Measurements from ENCODE around the gene LAS1L. TPM values are rescaled to one million over a fixed set of nuclear protein-coding genes. Genes with fewer than 3 reads are reported as not detected.
"Not testable (repeated sequence)": the region's sequence is repeated elsewhere in the genome, so short reads cannot be mapped to it uniquely, and the experiment has no call there.

Gene LAS1L
- 13.5 TPM for total RNA-seq

DNA sequence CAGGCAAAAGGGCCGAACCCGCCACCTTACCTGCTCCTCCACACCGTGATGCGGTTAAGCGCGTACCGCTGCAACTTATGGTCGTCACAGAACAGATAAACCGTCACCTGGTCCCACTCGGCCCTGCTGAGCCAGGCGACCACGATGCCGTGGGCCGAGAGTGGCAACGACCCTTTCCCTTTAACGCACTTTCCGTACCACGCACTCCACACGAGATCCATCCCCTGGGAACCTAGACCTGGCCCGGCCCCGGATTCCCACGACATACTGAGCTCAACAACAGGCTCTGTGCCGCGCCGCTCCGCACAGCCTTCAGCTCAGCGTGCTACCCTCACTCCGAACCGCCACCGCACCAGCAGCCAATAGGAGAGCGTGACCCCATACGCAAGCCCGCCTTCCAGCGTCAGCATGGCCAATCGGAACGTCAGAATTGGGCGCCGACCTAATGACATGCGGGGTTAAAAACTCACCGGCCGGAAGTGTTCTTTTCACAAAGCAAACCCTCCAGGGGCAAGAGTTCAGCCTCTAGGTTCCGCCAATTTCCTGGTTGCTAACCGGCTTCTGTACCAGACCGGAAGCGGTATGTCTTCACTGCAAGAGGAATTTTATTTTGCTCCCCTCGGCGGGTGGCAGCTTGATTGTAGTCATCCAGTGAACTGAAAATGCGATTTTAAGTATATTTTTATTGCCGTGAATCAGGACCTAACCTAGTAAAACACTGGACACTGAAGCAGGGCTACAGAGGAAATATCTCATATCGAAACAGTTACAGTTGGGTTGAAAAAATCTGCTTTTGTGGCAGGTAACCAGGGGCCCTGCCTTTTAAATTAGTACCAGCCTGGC lies at the start of gene LAS1L:
TSS of gene LAS1L (minus strand) at position 338 of the 843 bp plus-strand sequence. CDS start at position 266, 72 bp downstream.
- FAIRE-seq (peak; percentile 62), DNase-seq (ENCODE audit: low spot score in 2 of 2) (peak; percentile 60 to 78)

DNA sequence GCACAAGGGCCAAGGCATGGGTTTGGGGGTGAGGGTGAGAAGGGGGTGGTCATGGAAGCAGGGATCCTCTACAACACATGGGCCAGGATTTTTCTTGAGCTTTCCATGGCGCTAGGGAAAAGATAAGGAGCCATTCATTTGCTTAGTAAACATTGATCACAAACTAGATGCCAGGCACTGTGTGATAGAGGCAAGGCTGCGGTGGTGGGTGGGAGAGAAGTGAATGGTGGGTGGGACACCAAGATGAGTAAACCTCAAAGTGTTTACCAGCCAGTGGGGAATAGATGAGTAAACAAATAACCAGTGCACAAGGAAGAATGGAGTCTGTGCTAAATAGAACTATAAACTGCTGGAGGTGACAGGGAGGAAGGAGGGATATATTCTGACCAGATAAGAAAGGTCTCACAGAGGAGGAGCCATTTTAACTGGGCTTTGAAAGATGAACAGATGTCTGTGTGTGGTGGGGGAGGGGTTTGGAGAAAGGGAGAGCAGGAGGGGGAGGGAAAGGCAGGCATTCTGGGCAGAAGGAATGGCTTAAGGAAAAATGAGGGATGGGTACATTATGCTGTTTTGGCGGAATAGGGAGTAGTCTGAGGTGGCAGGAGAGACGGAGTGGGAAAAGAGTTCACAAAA lies 48.0 kb upstream of the LAS1L start:
- DNase-seq (ENCODE audit: low spot score in 2 of 2) (no peak), FAIRE-seq (no peak)

GRCh38 chrX:65581661-65582339 lies 47.2 kb upstream of the LAS1L start:
- FAIRE-seq = no peak
- peak; percentile 15 to 39 for DNase-seq (ENCODE audit: low spot score in 2 of 2)

DNA sequence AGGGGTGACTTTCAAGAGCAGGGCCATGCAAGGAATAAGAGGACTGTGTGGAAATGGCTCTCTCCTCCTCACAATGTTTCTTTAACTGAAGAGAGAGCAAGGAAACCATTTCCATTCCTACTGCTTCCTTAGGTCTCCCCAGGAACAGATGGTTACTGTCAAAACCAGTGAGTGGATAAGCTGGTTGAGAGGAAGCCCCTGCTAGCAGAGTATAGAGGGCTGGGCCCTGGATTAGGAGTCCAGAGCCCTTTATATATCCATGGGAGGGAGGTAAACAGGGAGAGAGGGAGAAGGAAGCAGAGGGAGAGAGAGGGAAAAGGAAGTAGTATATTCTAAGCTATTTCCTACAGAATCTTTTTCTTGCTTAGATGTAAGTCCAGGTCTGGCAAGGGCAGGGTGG lies 43.8 kb upstream of the LAS1L start:
- FAIRE-seq = no peak

GRCh38 chrX:65576160-65576559 lies 41.6 kb upstream of the LAS1L start:
- FAIRE-seq (no peak), DNase-seq (ENCODE audit: low spot score in 2 of 2) (no peak)

More for the DNA sequence above, 43.8 kb upstream of the LAS1L start:
- no peak for DNase-seq (ENCODE audit: low spot score in 2 of 2)

- DNase-seq (ENCODE audit: low spot score in 2 of 2) = no peak
- no peak for FAIRE-seq
These were observed 40.4 kb upstream of the LAS1L start for GRCh38 chrX:65575022-65575421.

- DNase-seq (ENCODE audit: low spot score in 2 of 2) (no peak), FAIRE-seq (no peak)
These were observed 39.8 kb upstream of the LAS1L start for GRCh38 chrX:65574356-65574755.

DNA sequence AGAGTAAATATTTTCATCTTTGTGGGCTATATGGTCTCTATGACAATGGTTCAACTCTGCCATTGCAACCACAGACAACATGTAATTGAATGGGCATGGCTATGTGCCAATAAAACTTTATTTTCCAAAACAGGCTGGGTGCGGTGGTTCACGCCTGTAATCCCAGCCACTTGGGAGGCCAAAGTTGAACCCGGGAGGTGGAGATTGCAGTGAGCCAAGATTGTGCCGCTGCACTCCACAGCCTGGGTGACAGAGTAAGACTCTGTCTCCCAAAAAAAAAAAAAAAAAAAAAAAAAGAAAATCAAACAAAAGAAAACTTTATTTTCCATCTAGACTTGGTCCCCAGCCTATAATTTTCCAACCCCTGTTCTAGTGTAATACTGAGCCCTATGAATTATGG lies 38.4 kb upstream of the LAS1L start:
- FAIRE-seq (no peak), DNase-seq (ENCODE audit: low spot score in 2 of 2) (no peak)

DNA sequence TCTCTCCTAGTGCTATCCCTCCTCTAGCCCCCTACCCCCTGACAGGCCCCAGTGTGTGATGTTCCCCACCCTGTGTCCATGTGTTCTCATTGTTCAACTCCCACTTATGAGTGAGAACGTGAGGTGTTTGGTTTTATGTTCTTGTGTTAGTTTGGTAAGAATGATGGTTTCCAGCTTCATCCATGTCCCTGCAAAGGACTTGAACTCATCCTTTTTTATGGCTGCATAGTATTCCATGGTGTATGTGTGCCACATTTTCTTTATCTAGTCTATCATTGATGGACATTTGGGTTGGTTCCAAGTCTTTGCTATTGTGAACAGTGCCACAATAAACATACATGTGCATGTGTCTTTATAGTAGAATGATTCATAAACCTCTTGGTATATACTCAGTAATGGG lies 28.3 kb upstream of the LAS1L start:
- not testable (repeated sequence) for FAIRE-seq; DNase-seq (ENCODE audit: low spot score in 2 of 2)

DNA sequence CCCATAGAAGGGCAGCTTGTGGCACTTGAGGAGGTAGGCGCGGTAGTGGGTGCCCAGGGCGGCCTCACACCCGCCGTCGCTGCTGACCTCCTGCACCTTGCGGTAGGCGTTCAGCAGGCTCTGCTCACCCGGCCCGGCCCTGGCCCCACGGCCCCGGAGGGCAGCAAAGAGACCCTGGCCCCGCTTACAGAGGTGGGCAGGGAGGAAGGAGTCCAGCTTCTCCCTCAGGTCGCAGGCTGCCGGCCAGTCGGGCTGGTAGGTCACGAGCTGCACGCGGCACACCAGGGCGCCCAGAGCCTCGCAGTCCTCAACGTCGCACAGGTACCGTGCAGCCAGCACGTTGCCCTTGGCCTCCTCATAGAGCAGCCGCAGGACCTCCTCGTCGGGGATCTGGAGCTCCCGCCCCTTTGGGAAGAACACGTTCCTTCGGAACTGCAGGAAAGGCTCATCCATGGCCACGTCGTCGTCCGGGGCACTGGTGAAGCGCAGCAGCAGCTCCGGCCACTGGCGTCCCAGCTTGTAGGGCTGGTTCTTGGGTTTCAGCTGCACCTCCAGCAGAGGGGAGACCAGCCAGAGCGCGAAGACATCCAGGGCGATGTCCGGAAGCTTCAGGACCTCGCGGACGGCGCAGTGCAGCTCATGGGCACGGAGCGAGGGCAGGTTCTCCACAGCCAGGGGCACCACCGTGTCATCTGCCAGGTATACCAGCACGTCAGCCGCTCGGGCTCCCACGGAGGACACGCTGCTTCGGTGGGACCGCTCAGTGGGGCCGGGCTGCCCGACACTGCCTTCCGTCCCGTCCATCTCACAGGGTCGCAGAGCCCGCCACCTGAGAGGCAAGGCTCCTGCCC lies 17.1 kb upstream of the LAS1L start:
- no peak for FAIRE-seq
- DNase-seq (ENCODE audit: low spot score in 2 of 2) = no peak

DNA sequence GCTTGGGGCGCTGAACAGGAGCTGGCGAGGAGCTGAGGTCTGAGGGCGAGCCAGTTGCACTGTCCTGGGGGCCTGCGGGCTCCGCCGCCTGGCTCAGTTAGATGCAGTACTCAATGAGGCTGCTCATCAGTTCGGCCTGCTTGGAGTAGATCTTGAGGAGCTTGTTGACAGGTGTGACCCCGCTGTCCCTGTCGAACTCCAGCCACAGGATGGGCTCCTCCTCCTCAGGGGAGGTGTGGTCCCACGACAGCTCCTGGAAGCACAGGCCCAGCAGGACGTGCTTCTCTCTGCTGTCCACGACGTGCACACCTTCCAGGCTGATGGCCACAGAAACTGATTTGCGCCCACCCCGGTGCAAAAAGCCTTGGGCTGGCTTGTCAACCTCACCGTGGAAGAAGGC lies 16.5 kb upstream of the LAS1L start:
- no peak for FAIRE-seq

DNA sequence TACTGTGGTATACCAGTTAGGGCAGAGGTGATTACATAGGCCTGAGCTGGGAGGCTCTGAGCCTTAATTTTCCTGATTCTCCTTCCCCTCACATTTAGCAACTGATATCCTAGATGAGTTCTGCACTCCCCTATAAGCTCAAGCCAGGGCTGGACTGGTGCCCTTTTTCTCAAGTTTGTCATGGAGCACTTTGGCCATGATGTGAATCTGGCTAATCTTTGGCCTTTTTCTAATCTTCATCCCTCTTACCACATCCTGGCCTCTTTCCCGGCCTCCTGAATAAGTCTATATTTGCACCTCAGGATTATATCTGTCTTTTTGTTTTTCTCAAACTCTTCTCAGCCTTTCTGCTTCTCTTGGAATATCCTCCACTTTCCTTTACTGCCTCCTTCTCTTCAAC lies 10.9 kb upstream of the LAS1L start:
- no peak for FAIRE-seq
- no peak for DNase-seq (ENCODE audit: low spot score in 2 of 2)

More for the DNA sequence above, 16.5 kb upstream of the LAS1L start:
- DNase-seq (ENCODE audit: low spot score in 2 of 2) = no peak

GRCh38 chrX:65537229-65537628 lies 2.6 kb upstream of the LAS1L start:
- DNase-seq (ENCODE audit: low spot score in 2 of 2) = no peak
- FAIRE-seq = no peak

DNA sequence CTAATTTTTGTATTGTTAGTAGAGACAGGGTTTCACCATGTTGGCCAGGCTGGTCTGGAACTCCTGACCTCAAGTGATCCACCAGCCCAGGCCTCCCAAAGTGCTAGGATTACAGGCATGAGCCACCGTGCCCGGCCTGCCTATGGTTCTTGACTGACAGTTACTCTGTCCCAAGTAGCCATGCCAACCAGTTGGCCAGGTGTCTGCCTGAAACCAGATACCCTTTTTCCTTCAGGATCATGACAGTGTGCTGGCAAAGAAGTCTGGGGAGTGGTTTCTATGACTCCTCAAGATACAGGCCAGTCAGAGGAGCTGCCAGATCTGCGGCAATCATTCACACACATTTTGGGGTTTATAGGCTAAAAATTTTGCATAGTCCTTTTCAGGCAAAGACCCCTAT lies 1.7 kb upstream of the LAS1L start:
- FAIRE-seq = no peak
- DNase-seq (ENCODE audit: low spot score in 2 of 2) = no peak

GRCh38 chrX:65532016-65532415 lies 2.6 kb downstream of the LAS1L start:
- DNase-seq (ENCODE audit: low spot score in 2 of 2) (no peak), FAIRE-seq (no peak)

DNA sequence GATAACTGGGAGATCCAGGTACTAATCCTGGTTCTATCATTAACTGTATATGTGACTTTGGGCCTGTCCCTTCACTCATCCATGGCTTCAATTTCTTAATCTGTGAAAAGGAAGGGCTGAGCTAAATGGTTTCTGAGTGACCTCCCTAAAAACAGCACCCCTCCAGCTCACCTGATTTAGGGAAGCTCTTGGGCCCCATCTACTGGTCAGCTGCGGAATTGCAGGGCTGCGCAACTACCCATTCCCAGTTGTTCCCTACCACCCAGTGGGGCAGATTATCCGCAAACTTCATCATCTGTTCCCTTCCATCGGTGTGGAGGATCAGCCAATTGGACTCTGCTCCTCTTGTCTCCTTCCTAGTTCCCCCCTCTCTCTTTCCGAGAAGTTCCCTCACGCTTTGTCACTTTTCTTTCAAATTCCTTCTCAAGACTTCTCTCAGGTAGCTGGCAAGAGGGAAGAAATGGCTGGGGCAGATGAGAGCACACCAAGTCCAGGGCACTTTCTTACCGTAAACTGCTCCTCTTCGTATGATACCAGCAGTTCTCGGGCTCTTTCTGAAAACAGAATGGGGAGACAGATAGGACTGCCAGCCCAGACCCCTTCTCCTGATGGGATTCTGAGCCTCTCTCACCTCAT lies 5.8 kb downstream of the LAS1L start:
- FAIRE-seq (no peak), DNase-seq (ENCODE audit: low spot score in 2 of 2) (peak in 1 of 2 donors; percentile 51)

DNA sequence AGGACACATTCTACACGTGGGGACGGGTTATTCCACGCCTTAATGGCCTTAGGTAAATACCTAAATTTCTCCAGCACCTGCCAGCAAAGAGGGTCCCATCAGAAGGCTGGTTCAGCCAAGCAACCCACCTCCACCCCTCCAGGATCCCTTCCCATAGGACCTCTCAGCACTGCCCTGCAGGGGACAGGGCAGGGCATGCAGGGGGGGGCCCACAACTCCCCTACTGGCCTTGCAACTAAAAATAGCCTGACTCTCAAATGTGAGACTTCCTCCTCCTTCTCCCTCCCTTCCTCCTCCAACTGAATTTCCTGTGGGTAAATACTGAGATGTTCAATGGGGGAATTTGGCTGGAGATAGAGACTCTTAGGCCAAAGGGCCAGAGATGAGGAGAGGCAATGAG lies 6.3 kb downstream of the LAS1L start:
- DNase-seq (ENCODE audit: low spot score in 2 of 2) (no peak), FAIRE-seq (no peak)

DNA sequence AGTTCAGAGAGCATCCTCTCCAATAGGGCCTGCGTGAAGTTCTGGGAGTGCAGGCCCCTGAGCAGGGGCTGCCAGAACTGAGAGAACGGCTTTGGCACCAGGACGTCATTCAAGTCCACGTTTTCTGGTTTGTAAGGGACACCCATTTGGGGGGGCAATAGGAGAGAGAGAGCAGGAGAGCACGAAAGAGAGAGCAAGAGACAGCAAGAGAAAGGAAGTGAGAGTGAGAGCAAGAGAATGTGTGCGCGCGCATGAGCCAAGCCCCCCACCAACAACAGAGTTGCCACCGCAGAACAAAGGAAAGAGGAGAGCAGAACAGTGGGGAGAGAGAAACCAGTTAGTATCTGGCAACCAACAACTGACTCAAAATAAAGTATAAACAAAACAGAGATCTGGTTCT lies 10.4 kb downstream of the LAS1L start:
- DNase-seq (ENCODE audit: low spot score in 2 of 2) = no peak
- no peak for FAIRE-seq

DNA sequence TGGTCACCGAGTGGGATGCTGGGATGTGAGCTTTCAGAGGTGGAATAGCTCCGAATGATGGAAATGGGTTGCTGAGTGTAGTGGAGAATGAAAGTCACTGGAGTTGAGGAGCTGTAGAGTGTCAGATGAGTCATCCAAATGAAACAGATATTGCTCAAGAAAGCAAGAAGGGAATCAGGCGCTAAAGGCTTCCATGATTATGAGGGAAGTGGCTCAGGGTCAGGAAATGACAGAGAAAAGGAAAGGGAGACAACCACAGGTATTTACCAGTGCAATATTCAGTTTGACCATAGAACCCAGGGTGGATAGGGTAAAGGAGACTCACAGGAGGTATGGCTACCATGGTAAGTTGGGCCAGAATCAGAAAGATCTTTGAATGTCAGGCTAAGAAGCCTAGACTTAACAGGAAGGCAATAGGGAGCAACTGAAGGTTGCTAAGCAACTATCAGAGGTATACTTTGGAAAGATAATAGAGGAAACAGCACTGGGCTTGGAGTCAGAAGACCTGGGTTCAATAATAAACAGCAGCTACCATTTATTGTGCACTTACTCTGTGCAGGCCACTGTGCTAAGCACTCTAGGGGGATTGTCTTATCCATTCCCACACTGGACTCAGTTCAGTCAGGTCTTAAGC lies 11.7 kb downstream of the LAS1L start:
- no peak for FAIRE-seq
- DNase-seq (ENCODE audit: low spot score in 2 of 2) = no peak
